Activated CD8-positive, alpha-beta T cell treated with anti-CD3 and anti-CD28 coated beads, Interleukin-2, amount 10 ng/mL, durations not matched to agents 7 days and 5 days (primary cell): ENCODE data around the gene ROCK2. TPM values are rescaled to one million over a fixed set of nuclear protein-coding genes. Genes with fewer than 3 reads are reported as not detected.
"Not testable (repeated sequence)": the region's sequence is repeated elsewhere in the genome, so short reads cannot be mapped to it uniquely, and the experiment has no call there.

Source experiments
- ATAC-seq: fragments of 150-1000 bp; cut with Tn5 transposase; one replicate; pipeline ENCODE4 v1.10.0; 2021; ENCODE audit warnings: moderate library complexity
- CTCF ChIA-PET: fragments of 350-600 bp; sonication (Branson Sonifier 250); formaldehyde crosslinking; loops from one replicate; lab custom pipeline; 2021; ENCODE audit warnings: antibody characterized with exemption; lab: Charles Lee
- POLR2A ChIA-PET: fragments of 350-600 bp; sonication (Branson Sonifier 250); formaldehyde crosslinking; loops from one replicate; lab custom pipeline; 2021; ENCODE audit warnings: antibody characterized with exemption; lab: Charles Lee
- DNase-seq: peaks from one replicate; pipeline ENCODE4 v3.0.0-alpha.2; 2020
- H3K27ac Mint-ChIP-seq: one replicate; pipeline ENCODE4 v1.8.0; 2021; ENCODE audit warnings: mild to moderate bottlenecking, mixed read lengths
- H3K27me3 Mint-ChIP-seq: one replicate; pipeline ENCODE4 v1.8.0; 2021; ENCODE audit warnings: low read depth, mixed read lengths
- H3K36me3 Mint-ChIP-seq: one replicate; pipeline ENCODE4 v1.8.0; 2021; ENCODE audit warnings: low read depth, mixed read lengths
- H3K4me1 Mint-ChIP-seq: one replicate; pipeline ENCODE4 v1.8.0; 2021; ENCODE audit warnings: low read depth, mixed read lengths
- H3K4me3 Mint-ChIP-seq: one replicate; pipeline ENCODE4 v1.8.0; 2021; ENCODE audit warnings: mild to moderate bottlenecking, mixed read lengths
- H3K9me3 Mint-ChIP-seq: one replicate; pipeline ENCODE4 v1.8.0; 2022; ENCODE audit warnings: mixed read lengths; ENCODE audit not compliant: insufficient read depth
- total RNA-seq, 2 experiments: library from RNA; stranded (reverse); gene quantifications; one replicate each; pipeline ENCODE4 v1.2.3, GENCODE V29; 2021

The ROCK2 gene
- total RNA-seq, 2 experiments from 2014 or later, result 14.0 to 14.6 TPM

DNA sequence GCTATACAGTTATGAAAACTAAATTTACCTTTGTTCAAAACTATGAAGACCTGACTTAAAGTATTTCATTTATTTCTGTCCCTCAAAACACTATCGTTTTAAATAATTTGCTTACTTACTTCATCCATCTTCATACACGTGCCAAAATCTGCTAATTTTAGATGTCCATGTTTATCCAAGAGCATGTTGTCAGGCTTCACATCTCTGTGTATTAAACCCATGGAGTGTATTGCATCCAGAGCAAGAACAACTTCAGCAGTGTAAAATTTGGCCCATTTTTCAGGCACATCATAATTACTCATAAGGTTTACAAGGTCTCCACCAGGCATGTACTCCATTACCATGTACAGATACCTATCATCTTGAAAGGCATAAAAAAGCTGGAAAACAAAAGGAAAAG, 108.9 kb downstream of the ROCK2 start:
- no peak overlapping the region for H3K27ac Mint-ChIP-seq
- ATAC-seq (no peak), DNase-seq (no peak)
- H3K36me3 Mint-ChIP-seq, result no peaks in the 10 kb centered on the region
- ChIA-PET CTCF (interaction anchor here (1.2 to 1.5 kb wide), 2 partner anchors 211 to 349 kb away, joined by 4 to 7 read pairs; no protein-coding TSS in a partner anchor), POLR2A (no interaction called here)
- H3K4me3 Mint-ChIP-seq, result no peak overlapping the region
- no peaks in the 10 kb centered on the region for H3K9me3 Mint-ChIP-seq
- no peaks in the 10 kb centered on the region for H3K27me3 Mint-ChIP-seq
- H3K4me1 Mint-ChIP-seq, result no peaks in the 10 kb centered on the region

DNA sequence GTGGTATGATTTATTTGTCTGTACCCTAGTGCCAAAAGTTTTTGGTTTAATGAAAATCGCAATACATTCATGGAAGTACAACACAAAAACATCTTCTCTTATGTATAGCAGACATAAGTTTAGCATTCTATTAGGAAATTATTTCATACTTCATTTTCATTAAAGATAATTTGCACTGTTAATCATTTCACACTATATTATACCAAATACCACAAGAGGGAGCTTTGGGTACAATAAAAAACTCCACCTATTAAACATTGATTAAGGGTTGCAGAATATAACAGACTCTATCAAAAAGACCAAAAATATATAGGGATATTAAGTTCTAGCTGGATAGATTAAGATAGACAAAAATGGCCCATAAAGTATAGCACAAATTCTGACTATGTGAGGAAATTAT, 110.1 kb downstream of the ROCK2 start:
- no peak for ATAC-seq
- Mint-ChIP-seq H3K4me1 (no peaks in the 10 kb centered on the region), H3K9me3 (no peaks in the 10 kb centered on the region), H3K27me3 (no peaks in the 10 kb centered on the region), H3K27ac (no peak overlapping the region), H3K36me3 (no peaks in the 10 kb centered on the region), H3K4me3 (no peak overlapping the region)
- CTCF ChIA-PET, result interaction anchor here (0.7 to 1.5 kb wide), 7 partner anchors 9 to 350 kb away, joined by 3 to 7 read pairs (median 3); a partner anchor contains a TSS
- no peak for DNase-seq
- POLR2A ChIA-PET, result no interaction called here

DNA sequence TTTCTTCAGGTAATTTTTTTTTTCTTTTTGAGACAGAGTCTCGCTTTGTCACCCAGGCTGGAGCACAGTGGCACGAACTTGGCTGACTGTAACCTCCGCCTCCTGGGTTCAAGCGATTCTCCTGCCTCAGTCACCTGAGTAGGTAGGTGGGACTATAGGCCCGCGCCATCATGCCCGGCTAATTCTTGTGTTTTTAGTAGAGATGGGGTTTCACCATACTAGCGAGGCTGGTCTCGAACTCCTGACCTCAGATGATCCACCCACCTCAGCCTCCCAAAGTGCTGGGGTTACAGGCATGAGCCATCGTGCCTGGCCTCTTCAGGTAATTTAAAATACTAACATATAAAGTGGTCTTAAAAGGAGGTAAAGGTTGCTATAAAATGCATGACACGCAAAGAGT, 113.2 kb downstream of the ROCK2 start:
- DNase-seq, H3K36me3 Mint-ChIP-seq, ATAC-seq, H3K4me3 Mint-ChIP-seq, CTCF ChIA-PET, H3K9me3 Mint-ChIP-seq, H3K27ac Mint-ChIP-seq, H3K4me1 Mint-ChIP-seq, POLR2A ChIA-PET, H3K27me3 Mint-ChIP-seq: not testable (repeated sequence)

DNA sequence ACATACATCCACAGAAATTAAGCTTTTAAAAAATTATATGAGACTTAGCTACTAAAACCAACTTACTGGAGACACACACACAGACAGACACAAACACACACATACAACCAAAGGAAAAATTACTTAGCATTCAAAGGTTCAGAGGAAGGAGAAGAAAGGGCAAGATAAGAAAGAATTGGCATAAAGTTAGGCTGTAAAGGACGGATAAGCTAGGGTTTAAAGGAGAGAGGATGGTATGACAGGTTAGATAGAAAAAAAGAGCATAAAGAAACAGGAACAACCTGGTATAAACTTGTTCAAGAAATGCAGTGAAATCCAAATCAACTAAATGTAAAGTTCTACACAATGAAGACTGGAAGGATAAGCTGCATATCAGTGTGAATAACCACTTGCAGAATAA, 115.7 kb downstream of the ROCK2 start:
- no peak for ATAC-seq
- Mint-ChIP-seq H3K27me3 (no peaks in the 10 kb centered on the region), H3K27ac (no peak overlapping the region), H3K4me1 (no peaks in the 10 kb centered on the region), H3K4me3 (no peak overlapping the region), H3K9me3 (no peaks in the 10 kb centered on the region), H3K36me3 (peaks cover 7% of the 10 kb centered on the region)
- CTCF ChIA-PET, result interaction anchor here (2.2 kb wide), 1 partner anchor 96 kb away, joined by 7 read pairs; a partner anchor contains a TSS
- POLR2A ChIA-PET, result no interaction called here
- no peak for DNase-seq

DNA sequence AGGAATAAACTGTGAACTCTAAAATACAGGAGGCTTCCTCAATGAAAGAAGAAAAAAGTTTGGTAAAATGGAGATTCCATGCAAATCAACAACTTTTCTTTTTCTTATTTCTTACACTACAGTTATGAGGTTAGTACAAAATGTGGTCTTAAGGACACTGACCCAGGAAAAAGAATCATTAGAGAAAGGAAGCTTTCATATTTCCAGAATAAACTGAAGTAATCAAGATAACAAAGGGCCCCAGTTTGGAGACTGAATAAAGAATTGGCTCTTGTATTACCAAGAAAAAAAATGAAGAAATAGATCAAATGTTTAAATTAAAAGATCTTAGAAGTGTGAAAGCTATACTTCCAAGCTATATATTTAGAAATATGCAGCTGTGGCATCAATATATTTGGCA, 116.8 kb downstream of the ROCK2 start:
- no peak for ATAC-seq
- POLR2A ChIA-PET, result no interaction called here
- DNase-seq, result no peak
- Mint-ChIP-seq H3K4me1 (no peaks in the 10 kb centered on the region), H3K4me3 (no peak overlapping the region), H3K27ac (no peak overlapping the region), H3K36me3 (peaks cover 7% of the 10 kb centered on the region), H3K27me3 (no peaks in the 10 kb centered on the region), H3K9me3 (no peaks in the 10 kb centered on the region)
- CTCF ChIA-PET, result no interaction called here

DNA sequence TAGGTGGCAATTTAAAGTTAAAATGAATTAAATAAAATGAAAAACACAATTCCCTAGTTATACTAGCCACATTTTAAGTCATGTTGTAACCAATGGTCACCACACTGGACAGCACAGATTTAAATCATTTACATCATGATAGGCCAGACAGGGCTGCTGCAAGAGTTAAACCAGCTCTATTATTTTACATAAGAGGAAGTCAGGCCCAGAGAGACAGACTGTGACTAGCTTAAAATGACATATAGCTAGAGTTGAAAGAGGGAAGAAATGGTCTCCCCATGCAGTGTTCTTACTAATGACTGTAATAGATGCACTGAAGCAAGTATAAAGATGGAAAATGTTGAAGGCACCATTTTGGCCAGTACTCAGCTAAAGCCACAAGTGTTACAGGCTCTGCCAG, 119.5 kb downstream of the ROCK2 start:
- H3K4me1 Mint-ChIP-seq, result no peaks in the 10 kb centered on the region
- ATAC-seq (no peak), DNase-seq (no peak)
- H3K36me3 Mint-ChIP-seq, result peaks cover 12% of the 10 kb centered on the region
- CTCF ChIA-PET, result interaction anchor here (0.6 to 1.5 kb wide), 4 partner anchors 10 to 529 kb away, joined by 3 read pairs; no protein-coding TSS in a partner anchor
- H3K9me3 Mint-ChIP-seq, result no peaks in the 10 kb centered on the region
- POLR2A ChIA-PET, result no interaction called here
- no peak overlapping the region for H3K4me3 Mint-ChIP-seq
- no peak overlapping the region for H3K27ac Mint-ChIP-seq
- H3K27me3 Mint-ChIP-seq, result no peaks in the 10 kb centered on the region

DNA sequence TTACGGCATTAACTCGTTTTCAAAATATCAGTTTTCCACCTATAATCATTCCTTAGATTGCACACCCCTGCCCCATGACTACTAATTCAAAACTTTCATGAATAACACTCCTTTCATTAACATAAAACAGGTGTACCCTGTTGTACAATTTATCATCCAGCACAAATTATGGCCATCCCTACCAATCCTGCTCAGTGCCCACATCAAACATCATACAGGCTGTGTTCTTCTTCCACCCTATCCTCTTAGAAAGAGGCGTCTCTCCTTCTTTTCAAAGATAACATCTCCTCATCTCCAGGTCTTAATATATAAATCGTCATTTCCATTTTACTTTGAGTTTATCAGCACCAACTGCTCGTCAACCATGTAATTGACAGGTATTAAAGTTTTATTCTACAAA, 121.6 kb downstream of the ROCK2 start:
- no peak for DNase-seq

DNA sequence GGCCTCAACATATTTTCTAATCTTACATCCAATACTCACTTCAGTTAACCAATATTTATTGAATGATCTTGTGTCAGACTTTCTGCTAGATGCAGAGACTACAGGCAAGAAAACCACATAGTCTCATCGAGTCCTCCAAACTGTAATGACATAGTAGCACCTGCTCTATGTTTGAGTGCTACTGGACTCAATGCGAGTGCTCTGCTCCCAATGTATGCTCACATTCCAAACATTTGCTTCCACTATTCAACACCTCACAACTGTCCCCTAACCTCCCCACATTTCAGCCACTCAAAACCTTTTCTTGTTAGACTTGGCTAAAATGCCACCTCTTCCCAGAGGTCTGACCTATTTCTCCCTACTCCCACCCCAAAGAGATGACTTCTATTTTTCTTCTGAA, 124.0 kb downstream of the ROCK2 start:
- no peak for DNase-seq
- CTCF ChIA-PET, result no interaction called here

More for the DNA sequence above, 121.6 kb downstream of the ROCK2 start:
- ATAC-seq, result no peak
- Mint-ChIP-seq H3K4me3 (no peak overlapping the region), H3K4me1 (no peaks in the 10 kb centered on the region), H3K27ac (no peak overlapping the region), H3K27me3 (no peaks in the 10 kb centered on the region), H3K36me3 (peaks cover 16% of the 10 kb centered on the region), H3K9me3 (no peaks in the 10 kb centered on the region)
- CTCF ChIA-PET, result interaction anchor here (1.0 to 1.7 kb wide), 2 partner anchors 91 to 557 kb away, joined by 3 to 4 read pairs; no protein-coding TSS in a partner anchor
- POLR2A ChIA-PET, result no interaction called here

DNA sequence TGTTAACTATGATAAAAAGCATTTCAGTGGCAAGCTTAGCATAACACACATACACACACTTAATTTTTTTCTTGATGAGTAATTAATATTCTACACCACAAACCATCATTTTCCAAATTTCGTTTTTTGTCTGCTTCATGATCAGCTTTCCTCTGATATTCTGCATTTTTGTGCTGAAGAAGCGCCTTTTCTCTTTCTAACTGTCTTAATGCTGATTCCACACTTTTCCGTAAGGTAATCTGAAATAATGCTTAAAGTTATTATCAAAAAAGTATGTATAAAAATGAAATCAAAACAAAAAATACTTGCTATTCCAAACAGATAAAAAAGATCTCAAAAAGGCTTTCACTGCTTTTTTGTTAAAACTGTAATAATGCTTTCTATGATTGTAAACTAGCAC, 129.0 kb downstream of the ROCK2 start:
- peaks cover 27% of the 10 kb centered on the region for H3K36me3 Mint-ChIP-seq
- no peaks in the 10 kb centered on the region for H3K27me3 Mint-ChIP-seq
- no peak overlapping the region for H3K4me3 Mint-ChIP-seq
- H3K27ac Mint-ChIP-seq, result no peak overlapping the region
- CTCF ChIA-PET, result interaction anchor here (0.6 to 0.8 kb wide), 2 partner anchors 83 to 397 kb away, joined by 3 read pairs; no protein-coding TSS in a partner anchor
- ATAC-seq (no peak), DNase-seq (no peak)
- H3K9me3 Mint-ChIP-seq, result no peaks in the 10 kb centered on the region
- H3K4me1 Mint-ChIP-seq, result no peaks in the 10 kb centered on the region
- POLR2A ChIA-PET, result interaction anchor here (0.5 kb wide), 1 partner anchor 38 kb away, joined by 3 read pairs; no protein-coding TSS in a partner anchor

More for the DNA sequence above, 124.0 kb downstream of the ROCK2 start:
- no peak for ATAC-seq
- POLR2A ChIA-PET, result no interaction called here
- H3K4me3 Mint-ChIP-seq, result no peak overlapping the region
- no peaks in the 10 kb centered on the region for H3K9me3 Mint-ChIP-seq
- H3K36me3 Mint-ChIP-seq, result peaks cover 18% of the 10 kb centered on the region
- H3K4me1 Mint-ChIP-seq, result no peaks in the 10 kb centered on the region
- H3K27ac Mint-ChIP-seq, result no peak overlapping the region
- no peaks in the 10 kb centered on the region for H3K27me3 Mint-ChIP-seq

DNA sequence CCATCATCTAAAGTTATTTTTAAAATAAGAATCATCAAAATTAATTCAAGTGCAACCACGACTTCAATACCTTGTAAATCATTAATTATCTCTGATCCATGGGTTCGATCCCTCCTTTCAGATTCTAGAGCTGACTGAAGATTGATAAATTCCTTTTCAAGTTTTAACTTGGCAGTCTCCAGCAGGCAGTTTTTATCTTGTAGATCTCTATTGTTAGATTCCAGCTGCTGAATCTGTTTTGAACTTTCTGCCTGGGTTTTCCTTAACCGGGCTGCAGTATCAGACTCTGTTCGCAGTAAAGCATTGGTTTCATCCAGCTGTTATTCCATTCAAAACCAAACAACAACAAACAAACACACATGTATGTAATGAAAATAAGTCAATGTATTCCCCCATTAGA, 129.7 kb downstream of the ROCK2 start:
- Mint-ChIP-seq H3K4me1 (no peaks in the 10 kb centered on the region), H3K27ac (no peak overlapping the region), H3K27me3 (no peaks in the 10 kb centered on the region), H3K4me3 (no peak overlapping the region), H3K36me3 (peaks cover 25% of the 10 kb centered on the region), H3K9me3 (no peaks in the 10 kb centered on the region)
- ATAC-seq (no peak), DNase-seq (no peak)
- ChIA-PET CTCF (no interaction called here), POLR2A (no interaction called here)

DNA sequence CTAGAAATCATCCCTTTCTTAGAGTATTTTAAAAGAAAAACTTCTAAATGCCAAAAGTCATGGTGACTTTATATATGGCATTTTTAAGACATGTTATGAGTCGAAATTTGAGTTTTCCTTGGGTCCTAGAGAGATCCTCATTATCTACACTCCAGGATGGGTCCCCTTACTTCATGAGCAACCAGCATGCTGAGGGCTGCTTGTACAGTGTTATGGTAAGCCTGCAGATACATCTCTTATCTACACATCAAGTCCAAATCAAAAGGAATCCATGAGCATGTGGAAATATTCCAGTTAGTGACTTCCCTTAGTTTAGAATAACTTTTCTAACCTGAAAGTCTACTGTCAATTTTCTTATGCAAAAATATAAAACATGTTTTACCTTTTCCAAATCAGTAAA, 130.5 kb downstream of the ROCK2 start:
- H3K9me3 Mint-ChIP-seq, result no peaks in the 10 kb centered on the region
- H3K4me3 Mint-ChIP-seq, result no peak overlapping the region
- H3K27me3 Mint-ChIP-seq, result no peaks in the 10 kb centered on the region
- no peak overlapping the region for H3K27ac Mint-ChIP-seq
- H3K4me1 Mint-ChIP-seq, result no peaks in the 10 kb centered on the region
- no peak for DNase-seq
- H3K36me3 Mint-ChIP-seq, result peaks cover 22% of the 10 kb centered on the region
- POLR2A ChIA-PET, result no interaction called here
- CTCF ChIA-PET, result no interaction called here
- no peak for ATAC-seq

DNA sequence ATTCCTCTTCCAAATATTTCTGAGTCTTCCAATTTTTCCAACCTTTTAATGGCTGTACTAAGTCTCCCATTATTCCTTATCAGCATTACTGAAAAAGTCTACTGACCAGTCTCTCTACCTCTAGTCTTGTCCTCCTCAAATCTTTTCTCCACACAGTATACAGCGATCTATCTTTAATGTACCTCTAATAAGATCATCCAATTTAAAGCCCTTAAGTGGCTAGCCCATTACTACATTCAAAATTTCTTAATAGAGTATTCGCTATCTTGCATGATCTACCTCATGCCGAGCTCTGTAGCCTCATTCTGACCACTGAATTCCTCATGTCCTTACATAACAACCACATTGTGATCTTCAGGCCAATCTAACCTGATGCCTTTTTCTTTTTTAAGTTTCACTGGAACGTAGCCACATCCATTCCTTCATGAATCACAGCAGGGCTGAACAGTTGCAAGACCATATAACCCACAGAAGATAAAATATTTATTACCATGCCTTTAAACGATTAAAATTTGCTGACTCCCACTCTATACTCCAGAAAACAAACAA, 131.3 kb downstream of the ROCK2 start:
- no peaks in the 10 kb centered on the region for H3K27me3 Mint-ChIP-seq
- peaks cover 22% of the 10 kb centered on the region for H3K36me3 Mint-ChIP-seq
- no peak for ATAC-seq
- no peak overlapping the region for H3K27ac Mint-ChIP-seq
- no peaks in the 10 kb centered on the region for H3K4me1 Mint-ChIP-seq
- no peak for DNase-seq
- POLR2A ChIA-PET, result no interaction called here
- no peaks in the 10 kb centered on the region for H3K9me3 Mint-ChIP-seq
- CTCF ChIA-PET, result interaction anchor here (1.1 kb wide), 1 partner anchor 369 kb away, joined by 3 read pairs; no protein-coding TSS in a partner anchor
- H3K4me3 Mint-ChIP-seq, result no peak overlapping the region
